GM21619 (cell line): Measurements from ENCODE around the gene AVL9.
"Not testable (repeated sequence)": the region's sequence is repeated elsewhere in the genome, so short reads cannot be mapped to it uniquely, and the experiment has no call there.

Experiments
- ATAC-seq: cut with Tn5 transposase; IDR thresholded peaks from one replicate; pipeline ENCODE4 v1.9.1; 2021; ENCODE audit not compliant: unreplicated experiment

The AVL9 gene

DNA sequence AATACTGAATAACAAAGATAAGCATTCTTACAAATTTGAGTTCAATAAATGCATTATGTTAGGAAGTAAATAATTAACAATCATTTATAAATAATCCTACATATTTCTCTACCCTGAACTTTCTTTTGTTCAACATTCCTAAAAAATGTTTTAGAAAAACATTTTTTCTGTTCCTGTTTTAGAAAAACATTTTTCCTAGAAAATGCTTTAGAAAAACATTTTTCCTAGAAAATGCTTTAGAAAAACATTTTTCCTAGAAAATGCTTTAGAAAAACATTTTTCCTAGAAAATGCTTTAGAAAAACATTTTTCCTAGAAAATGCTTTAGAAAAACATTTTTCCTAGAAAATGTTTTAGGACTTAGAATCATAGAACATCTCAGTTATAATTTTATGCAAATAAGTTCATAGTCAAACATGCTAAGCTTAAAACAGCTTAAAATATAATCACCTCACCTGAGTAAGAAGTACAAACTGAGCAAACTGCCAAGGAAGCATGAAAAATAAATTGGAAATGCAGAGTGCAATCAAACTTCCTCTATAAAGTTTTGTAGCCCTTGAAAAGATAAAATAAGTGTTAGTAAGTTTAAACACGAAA, 139.6 kb downstream of the AVL9 start:
- not testable (repeated sequence) for ATAC-seq

DNA sequence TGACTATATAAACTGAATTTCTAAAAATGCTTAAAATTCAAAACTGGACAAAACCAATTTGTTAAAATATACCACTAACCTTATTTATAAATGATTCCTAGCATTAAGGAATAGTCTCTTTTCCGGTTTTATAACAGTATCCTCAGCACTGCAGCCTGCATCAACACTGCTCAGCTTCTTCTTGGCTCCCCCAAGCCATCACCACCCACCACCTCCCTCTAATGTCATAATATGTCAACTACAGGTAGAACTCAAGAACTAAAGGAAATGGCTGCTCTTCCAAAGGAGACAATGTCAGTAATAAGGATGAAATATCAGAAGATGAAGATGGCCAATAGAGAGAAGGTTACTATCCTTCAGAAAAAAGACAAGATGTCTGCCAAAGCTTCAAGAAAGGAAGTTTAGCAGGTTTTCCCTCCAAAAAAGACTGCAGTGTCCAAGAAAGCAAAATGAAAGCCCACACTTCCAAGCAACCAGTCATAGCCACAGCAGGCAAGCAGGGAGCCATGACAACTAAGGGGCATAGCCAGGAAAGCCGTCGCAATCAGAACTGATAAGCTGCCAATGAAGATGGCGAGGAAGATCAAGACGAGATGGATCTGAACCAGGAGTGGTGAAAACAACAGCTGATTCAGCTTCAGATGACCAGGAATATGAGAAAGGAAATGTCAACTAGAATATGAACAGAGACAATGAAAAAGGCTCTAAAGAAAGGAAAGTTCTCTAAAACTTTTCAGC, 141.6 kb downstream of the AVL9 start:
- ATAC-seq = not testable (repeated sequence)

DNA sequence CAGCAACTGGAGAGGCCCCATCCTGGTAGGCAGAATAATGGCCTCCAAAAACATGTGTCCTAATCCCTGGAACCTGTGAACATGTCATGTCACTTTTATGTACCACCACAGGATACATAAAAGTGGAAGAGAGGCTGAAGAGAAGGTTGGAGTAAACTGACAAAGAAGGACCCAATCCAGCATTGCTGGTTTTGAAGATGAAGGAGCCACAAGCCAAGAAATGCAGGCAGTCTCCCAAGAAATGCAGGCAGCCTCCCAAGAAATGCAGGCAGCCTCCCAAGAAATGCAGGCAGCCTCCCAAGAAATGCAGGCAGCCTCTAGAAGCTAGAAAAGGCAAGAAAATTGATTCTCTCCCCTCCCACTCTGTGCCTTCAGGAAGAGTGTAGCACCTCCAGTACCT, 142.3 kb downstream of the AVL9 start:
- not testable (repeated sequence) for ATAC-seq
